ENCODE data around the gene KMO.

The KMO gene

DNA sequence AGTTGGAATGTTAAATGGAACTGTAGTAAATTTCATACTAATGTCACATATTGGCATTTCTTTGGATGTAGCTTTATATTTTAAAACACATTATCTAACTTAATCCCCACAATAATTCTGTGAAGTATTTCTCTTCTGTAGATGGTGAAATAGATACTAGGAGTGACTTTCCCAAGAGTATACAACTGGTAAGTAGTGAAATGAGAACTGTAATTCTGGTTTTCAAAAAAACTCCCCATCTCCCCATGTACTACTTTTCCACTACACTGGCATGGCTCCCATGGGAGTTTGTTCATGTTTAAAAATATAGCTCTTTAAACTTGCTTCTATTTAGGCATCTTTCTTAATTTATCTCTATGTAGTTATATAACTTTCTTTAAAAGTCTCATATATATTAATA, 97.8 kb downstream of the KMO start:
- no peak for DNase-seq (ENCODE audit: low spot score)

GRCh38 chr1:241630476-241630875, 98.3 kb downstream of the KMO start:
- DNase-seq (ENCODE audit: low spot score) = no peak

- DNase-seq (ENCODE audit: low spot score) = no peak
Observed at GRCh38 chr1:241630899-241631298, 98.7 kb downstream of the KMO start.

GRCh38 chr1:241631674-241632073, 99.5 kb downstream of the KMO start:
- DNase-seq (ENCODE audit: low spot score) = no peak

GRCh38 chr1:241632987-241633386, 100.8 kb downstream of the KMO start:
- no peak for DNase-seq (ENCODE audit: low spot score)

DNA sequence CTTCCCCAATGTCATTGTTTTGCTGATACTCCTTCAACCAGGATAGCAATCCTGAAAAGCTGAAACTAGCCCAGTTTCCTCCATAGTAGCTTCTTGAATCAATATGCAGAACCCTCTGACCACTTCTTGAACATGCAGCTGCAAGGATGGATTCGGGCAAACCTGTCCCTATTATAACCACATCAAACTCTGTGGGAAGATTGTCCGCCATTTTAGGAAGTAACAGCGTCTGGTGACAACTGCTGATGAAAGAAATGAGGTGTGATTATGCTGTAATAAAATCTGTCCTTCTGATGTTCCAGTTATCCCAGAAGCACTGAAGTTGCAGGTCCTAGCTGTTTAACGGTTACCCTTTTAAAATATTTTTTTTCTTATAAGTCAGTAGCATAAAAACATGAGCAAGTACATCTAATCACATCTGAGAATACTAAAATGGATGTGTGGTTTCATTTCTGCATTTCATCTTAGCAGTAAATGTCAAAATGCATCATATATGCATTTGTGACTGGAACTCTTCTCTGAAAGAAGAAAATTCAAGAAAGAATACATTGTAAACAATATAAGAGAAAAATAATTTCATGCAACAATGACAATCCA, 103.5 kb downstream of the KMO start:
- DNase-seq (ENCODE audit: low spot score) = no peak

DNA sequence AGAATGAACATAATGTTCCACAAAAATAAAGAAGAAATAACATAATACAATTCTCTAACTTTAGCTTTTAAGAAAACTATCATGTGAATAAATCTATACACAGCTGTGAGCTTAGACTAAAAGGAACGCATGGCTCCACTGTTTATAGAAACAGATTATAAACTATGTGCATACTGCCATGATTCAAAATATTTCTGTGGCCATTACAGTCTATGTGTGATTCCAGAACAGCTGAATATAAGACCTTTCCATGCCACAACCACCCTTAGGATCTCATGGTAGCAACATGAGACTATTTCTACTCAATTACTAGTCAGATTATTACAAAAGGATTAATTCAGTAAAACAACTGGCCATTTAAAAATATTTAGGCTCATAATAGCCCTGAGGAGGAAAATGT, 104.1 kb downstream of the KMO start:
- DNase-seq (ENCODE audit: low spot score) = no peak

DNA sequence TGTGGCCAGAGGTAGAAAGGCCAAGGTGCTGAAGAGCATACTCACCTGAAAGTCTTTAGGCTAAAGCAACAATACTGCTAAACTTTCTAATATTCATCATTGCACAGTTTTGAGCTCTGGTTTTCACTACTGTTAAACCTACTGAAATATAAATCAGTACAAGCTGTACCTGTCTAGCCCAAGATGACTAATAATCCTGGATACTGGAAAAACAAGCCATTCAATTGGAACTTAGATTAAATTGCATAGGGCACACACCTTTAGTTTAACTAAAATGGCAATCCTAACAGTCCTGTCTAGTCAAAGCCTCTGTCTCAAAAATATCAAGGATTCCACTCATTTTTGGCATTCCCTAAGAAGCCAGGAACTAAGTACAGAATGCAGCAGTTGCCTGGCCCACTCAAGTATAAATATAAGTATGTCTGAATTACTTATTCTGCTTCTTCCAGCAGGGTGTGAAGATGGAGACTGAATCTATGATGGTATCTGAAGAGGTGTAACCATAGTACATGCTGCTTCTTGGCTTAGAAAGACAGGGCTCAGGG, 104.9 kb downstream of the KMO start:
- DNase-seq (ENCODE audit: low spot score) = no peak

GRCh38 chr1:241637604-241638003, 105.4 kb downstream of the KMO start:
- no peak for DNase-seq (ENCODE audit: low spot score)

DNA sequence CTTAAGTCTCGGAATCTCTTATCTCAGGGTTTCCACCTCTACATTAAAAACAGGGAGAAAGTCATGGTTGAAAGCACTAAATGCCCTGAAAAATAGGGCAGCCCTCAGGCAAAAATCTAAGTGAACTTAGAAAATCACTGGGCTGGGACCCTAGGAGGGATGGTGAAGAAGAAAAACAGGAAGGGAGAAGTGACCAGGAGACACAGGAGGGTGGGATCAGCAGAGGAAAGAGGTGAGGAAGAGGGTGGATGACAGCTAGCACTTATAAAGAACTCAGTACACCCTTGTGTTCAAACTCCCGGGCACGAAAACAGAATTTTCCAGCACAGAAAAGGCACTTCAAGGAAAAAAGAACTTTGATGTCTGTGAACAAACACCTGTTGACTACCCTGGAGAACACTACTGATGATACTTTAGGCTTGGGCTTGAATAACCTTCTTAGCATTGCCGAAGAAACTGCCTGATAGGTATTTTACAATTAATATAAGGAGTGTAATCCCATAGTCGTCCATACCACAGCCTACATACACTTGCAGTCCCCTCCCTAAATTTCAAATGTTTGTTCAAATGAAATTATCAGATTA, 106.0 kb downstream of the KMO start:
- no peak for DNase-seq (ENCODE audit: low spot score)

DNA sequence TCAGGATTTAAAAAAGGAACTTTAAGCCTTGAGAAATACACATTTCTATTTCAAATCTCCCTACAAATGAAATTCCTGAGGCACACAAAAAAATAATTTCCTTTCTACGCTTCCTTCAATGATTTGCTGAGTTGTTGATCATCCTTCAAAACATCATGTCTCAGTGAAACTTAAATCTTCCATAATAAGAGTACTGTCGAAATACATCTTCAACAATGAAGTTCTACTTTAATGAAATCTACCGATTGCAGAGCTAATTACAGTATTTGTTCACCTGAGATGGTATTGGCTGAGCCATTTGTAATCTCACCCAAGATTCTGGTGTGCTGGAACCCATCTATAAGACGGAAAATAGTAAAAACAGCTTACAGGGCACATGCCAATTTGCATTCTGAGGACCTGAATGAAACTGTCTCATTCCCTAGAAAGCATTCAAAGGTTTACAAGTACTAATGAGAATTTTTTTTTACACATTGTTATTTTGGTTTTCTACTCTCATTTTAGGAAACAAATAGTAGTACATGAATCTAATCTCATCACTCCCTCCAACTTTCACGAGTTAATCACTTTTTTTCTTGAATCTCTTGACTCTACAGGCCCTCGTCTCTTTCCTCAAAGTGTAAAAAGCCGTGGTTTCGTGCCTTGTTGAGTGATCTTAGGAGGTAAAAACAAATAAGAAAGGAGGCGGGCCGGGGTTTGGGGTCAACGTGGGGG, 106.9 kb downstream of the KMO start:
- peak; percentile 16 for DNase-seq (ENCODE audit: low spot score)

DNA sequence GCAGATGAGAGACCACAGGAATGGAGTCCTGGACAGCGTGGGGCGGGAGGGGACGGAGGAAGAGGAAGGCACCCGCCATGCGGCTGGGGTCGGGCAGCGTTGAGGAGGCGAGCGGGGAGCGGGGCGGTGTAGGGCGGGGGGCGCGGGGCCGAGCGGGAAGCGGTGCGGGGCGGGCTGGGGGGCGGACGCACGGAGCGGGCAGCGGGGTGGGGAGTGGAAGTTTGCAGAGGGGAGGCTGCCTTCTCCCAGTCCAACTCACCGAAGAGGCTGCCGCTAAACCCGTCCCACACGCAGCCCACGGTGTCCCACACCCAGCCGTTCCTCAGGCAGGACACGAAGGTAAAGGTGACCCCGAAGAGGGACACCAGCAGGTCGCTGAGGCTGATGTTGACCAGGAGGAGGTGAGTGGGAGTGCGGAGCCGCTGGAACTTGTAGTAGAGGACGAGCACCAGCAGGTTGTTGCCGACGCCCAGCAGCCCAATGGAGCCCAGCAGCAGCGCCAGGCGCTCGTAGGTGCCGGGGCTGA, 107.5 kb downstream of the KMO start:
- peak; percentile 24 for DNase-seq (ENCODE audit: low spot score)

DNA sequence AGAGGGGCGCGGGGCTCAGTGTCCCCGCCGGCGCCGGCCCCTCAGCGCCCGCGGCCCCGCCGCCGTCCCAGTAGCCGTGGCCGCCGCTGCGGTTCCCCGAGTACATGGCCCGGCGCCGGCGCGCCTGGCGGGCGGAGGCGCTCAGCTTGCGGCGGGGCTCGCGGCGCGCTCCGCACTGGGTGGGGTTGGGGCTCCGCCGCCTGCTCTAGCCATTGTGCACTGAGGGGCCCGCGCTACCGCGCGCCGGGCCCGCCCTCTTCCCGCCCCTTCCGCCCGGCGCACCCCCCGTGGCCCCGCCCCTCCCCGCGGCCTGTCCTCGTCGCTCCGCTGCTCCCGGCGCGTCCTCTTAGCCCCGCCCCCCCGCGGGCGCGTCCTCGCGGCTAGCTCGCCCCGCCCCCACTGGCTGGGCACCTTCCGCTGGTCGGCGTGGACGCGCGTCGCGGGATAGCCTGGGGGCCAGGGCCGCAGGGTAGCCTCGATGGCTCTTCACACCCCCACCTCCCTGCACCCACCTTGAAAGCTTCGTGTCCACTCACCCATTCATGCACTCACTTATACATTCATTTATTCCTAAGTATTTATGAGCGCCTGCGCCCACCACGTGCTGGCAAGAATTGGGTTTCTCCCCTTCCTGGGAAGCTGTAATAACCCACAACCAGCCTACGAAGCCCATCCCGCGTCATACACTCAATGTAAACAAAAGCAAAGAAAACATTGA, 108.1 kb downstream of the KMO start, which contains the start of the genes CHML and OPN3:
Gene CHML, minus strand, starts transcription at position 221 of the 718 bp plus-strand sequence. CDS start 4,603 bp downstream, outside the sequence.
Gene OPN3, minus strand, starts transcription at position 221 of the 718 bp plus-strand sequence. Its CDS starts 115 bp downstream, at position 106.
- peak; percentile 92 for DNase-seq (ENCODE audit: low spot score)

GRCh38 chr1:241640867-241641622, 108.9 kb downstream of the KMO start:
- peak; percentile 16 for DNase-seq (ENCODE audit: low spot score)

- DNase-seq (ENCODE audit: low spot score) = no peak
Observed at GRCh38 chr1:241641773-241642592, 109.8 kb downstream of the KMO start.

DNA sequence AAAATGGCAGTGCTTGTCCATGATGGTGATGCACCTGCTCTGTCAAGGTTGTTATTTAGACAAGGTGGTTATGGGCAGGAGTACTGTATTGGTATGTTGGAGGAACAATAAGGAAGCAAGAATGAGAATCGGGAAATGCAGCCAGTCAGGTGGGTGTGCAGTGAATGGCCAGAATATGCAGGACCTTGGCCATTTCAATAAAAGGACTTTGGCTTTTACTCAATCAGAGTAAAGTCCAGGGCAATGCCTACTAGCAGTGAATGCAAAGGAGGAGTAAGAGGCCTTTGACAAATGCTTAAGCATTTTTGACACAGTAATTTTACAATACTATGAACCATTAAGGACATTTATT, 110.4 kb downstream of the KMO start:
- DNase-seq (ENCODE audit: low spot score) = no peak

GRCh38 chr1:241644259-241644658, 112.1 kb downstream of the KMO start:
- no peak for DNase-seq (ENCODE audit: low spot score)

- no peak for DNase-seq (ENCODE audit: low spot score)
Observed at GRCh38 chr1:241645199-241645598, 113.0 kb downstream of the KMO start.

Measured in globus pallidus (tissue), 1 donor.